HG02610 (cell line): Measurements from ENCODE around the gene SMG6.
A peak's percentile ranks its signal among the peaks of the same experiment; 100 is the strongest.

Experiments
- ATAC-seq: cut with Tn5 transposase; IDR thresholded peaks from one replicate; pipeline ENCODE4 v1.9.1; 2021; ENCODE audit warnings: mild to moderate bottlenecking, moderate library complexity; ENCODE audit not compliant: unreplicated experiment

Gene SMG6

DNA sequence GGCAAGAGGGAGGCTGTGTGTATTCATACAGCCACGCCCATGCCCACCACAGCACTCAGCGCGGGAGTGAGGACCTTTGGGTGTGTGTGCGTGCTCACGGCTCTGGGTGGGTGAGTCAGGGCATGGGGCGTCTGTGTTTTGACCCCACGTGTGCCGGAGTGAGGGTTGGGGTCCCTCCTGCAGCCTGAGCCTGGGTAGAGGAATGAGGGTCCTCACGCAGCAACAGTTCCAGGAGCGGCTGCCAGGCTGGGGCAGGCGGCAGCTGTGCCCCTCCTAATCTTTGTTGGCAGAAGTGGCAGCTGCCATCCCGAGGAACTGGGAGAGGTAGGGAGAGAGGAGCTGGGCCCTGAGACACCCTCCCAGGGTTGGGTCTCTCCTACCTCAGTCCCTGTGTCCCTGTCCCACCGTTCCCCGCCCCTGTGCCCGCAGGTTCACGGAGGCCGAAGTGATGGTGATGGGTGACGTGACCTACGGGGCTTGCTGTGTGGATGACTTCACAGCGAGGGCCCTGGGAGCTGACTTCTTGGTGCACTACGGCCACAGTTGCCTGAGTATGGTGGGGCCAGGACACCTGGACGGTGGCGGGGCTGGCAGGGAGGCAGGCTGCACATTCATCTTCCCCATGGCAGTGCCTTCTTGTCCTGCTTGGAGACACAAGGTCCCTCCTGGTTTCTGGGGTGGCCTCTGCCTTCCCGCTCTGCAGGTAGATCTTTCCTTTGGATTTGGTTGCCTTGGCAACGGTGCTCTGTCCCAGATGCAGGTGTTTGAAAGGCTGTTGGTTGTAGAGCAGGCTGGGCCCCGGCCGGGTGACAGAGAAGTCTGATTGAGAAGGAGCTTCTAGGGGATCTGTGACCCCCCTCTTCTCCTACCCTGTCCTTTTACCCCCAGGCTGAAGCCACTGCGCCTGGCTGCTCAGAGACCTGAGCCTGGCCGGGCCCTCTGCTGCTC, 267.8 kb downstream of the SMG6 start:
- ATAC-seq = no peak

DNA sequence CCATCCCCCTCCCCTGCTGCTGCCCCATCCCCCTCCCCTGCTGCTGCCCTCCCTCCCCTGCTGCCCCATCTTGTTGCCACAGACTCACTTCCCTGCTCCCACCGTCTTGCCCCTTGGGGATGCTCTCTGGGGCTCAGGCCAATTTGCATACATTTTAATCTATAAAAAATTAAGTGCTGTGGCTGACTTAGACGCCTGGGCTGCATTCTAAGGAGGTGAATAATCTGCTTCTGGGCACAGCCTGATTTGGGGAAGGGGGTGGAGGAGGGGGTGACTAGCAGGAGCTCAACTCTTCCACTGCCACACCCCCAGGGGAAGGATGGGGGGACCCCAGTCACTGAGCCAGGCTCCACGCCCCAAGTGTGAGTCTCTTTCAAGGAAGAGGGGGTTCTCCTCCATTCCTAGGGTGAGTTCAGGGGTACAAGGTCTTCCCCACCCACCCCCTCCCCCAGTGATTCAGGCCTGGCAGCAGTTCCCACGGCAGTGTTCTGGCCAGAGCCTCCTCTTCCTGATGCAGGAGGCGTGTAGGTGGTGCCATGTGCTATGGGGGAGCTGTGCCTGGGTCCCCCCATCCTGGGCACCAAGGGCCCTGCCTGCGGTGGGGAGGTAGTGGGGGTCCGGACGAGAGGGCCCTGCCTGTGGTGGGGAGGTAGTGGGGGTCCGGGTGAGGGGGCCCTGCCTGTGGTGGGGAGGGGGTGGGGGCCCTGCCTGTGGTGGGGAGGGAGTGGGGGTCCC, 268.6 kb downstream of the SMG6 start:
- ATAC-seq = no peak

DNA sequence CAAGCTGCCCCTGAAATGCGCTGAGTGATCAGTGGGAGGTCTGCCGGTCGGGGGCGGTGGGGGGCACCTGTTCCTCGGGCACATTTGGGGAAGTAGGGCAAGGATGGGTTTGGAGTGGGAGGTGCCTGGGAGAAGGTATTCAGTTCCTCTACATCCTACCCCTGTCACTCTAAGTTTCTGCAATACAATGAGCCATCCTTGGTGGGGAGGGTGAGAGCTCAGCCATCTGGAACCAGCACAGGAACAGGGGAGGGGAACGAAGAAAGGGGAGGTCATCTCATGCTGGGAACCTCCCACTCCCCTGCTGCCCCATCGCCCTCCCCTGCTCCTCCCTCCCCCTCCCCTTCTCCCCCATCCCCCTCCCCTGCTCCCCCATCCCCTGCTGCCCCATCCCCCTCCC, 269.4 kb downstream of the SMG6 start:
- no peak for ATAC-seq

DNA sequence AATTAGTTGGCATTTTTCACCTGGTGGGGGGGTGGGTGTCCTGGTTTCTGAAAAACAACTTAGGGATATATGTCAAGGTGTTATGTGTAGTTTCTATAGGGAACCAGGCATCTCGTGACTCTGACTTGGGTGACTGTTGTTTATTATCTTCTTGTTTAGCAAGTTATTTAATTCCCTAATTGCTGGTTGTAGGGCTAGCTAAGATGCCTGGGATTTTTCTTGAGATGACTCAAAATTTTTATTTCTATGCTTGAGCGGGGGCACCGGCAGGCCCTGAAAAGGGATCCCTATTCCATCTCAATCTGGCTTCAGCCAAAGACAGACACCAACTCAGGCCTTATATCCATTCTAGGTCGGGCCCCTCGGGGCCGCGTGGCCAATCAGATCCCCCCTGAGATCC, 270.4 kb downstream of the SMG6 start:
- no peak for ATAC-seq

DNA sequence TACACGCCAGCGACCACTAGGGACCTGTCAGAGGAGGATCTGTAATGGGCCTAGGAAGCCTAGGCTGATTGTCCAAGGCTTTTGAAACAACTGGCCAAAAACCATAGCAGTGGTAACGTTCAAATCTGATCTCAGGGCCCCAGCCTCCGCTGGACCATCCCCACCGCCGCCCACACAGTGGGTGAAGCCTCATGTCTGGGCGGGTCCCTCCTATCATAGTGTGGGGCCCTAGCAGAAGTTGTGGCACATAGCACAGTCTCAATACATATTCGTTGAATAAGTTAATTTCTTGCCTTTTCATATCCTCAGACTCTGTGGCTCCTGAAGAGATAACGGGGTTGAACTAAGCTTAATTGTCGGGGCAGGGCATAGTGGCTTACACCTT, 272.8 kb downstream of the SMG6 start:
- no peak for ATAC-seq

DNA sequence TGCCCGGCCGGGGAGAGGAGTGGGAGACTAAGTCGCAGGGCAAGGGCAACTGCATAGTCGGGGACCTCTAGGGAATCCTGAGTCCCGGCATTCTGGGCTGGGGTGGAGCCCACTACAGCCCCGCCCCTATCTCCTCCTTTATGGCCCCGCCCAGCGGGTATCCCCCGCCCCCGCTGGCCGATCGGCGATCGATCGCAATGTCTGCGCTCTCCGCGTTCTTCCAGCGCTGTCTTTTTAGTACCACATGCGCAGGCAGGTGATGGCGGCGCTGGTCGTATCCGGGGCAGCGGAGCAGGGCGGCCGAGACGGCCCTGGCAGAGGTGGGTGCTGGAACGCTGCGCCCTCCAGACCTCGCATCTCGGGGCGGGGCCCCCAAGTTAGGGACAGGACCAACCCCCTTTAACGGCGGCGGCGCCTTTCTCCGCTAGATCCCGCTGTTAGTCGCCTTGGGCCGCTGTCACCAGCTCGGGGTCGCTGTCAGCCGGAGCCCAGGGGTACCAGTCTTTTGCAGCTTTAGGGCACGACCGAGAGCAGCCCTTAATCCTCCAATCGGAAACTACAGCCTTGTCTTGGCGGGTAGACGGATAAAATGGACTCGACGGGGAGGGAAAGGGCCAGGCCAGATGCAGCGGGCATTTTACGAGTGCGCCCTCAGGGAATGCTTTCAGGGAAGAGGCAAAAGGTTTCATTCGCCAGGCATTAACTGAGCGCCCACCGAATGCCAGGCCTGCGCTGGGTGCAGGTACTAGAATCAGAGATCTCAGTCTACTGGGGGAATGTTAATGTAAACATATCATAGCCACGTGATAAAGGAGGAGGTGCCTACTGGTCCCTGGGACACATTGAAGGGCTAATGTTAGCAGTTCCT, 273.4 kb downstream of the SMG6 start, which contains the start of gene DPH1:
Gene DPH1 (plus strand): TSS at position 243 of the 868 bp plus-strand sequence. CDS start 17 bp downstream, at position 260.
- peak; percentile 80 for ATAC-seq

DNA sequence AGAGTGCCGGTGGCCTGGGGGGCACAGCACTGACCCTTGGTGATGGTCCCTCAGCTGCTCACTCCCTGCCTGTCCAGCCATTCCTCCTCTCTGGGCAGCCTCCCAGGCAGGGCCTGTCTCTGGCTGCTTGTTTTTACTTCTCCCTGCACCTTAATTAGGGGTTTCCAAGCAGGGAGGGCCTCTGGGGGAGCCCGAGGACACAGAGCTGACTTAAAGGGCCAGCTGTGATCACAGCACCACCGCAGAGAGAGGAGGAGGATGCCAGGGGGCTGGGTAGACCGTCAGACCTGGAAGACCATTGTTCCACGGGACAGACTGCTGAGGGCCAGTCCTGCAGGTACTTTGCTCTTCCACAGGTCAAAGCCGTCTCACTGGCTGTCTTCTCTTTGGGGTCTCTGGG, 274.8 kb downstream of the SMG6 start:
- no peak for ATAC-seq

DNA sequence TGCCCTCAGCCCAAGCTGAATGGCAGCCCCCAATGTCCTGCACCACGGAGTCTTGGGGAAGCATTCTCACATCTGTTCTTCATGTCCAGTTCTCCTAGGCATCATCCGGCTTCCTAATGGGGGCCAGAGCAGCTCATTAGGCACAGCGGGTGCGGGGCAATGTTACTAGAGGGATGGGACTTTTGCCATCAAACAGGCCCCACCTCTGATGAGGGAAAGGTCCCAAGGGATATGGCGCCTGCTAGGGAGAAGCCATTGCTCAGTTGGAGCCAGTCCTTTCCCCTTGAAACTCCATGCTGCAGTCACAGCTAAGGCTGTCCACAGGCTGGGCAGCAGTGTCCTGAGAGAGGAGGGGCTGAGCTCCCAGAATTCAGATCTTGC, 275.4 kb downstream of the SMG6 start:
- no peak for ATAC-seq

DNA sequence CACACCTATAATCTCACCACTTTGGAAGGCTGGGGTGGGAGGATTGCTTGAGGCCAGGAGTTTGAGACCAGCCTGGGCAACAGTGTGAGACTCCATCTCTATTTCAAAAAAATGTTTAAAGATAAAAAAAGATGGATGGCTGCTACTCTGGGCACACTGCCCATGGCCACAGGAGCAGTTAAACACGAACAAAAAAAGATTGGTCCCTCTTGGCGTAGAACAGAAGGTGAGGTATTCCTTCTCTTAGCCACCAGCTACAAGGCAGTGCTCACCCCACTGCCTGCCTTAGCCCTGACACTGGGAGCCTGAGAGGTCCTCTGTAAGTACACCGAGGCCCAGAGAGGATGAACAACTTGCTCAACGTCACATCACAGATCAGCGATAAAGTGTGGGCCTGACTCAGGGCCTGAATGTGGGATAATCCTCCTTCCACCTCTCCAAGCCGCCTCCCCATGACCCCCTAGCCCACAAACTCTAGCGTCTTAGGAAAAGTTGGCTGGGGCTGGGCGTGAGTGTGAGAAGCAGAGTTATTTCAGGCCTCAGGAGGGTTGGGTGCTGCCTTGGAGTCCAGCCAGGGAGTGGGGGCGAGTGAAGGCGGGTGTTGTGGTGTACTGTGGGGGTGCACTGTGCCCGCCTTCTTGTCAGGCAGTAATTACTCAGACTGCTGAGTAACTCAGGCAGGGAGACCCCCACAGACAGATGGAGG, 275.9 kb downstream of the SMG6 start:
- no peak for ATAC-seq

DNA sequence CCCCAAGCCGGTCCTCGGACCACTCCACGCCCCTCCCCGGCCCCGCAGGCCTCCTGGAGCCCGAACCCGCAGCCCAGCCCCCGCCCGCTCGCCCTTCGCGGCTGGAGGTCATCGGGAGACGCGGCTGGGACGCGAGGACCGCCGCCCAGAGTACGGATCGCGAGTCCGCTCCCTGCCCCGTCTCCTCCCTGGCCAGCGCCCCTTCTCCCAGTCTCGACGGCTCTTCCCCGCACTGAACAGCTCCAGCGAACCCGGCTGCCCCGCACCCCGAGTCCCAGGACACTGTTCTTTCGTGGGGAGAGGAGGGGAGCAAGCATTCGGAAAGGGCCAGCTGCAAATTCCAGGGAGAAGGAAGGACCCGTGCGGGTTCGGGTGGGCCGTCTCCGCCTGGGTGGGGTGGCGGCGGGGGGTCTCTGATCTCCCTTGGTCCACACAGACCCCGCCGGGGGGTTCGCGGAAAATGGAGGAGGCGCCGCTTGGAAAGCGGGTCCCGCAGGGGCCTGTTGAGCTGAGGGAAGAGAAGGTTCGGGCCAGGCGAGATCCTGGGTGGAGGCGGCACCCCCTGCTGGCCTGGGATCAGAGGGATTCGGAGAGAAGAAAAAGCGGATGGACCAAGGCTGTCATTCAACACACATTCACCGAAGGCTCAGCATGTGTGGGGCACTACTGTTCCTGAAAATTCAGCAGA, 277.8 kb downstream of the SMG6 start:
- no peak for ATAC-seq

DNA sequence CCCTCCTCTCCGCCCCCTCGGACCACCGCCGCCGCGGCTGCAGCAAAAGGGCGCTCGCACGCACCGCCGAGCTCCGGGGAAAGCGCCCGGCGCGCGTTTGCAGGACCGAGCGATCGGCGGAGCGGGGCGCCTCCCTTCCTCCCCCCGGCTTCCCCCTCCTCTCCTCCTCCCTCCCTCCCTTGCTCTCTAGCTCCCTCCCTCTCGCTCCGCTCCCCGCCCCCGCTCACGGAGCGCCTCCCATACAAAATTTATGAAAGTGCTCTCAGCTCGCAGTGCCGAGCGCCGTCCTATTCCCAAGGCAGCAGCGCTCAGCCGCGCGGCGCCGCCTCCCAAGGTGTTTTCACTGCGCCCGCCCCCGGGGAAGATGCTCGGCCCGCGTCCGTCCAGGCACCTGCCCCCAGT, 278.4 kb downstream of the SMG6 start, which contains the start of gene RTN4RL1:
Gene RTN4RL1 (minus strand): TSS at position 115 of the 402 bp plus-strand sequence. CDS start 469 bp downstream, outside the sequence.
- no peak for ATAC-seq

DNA sequence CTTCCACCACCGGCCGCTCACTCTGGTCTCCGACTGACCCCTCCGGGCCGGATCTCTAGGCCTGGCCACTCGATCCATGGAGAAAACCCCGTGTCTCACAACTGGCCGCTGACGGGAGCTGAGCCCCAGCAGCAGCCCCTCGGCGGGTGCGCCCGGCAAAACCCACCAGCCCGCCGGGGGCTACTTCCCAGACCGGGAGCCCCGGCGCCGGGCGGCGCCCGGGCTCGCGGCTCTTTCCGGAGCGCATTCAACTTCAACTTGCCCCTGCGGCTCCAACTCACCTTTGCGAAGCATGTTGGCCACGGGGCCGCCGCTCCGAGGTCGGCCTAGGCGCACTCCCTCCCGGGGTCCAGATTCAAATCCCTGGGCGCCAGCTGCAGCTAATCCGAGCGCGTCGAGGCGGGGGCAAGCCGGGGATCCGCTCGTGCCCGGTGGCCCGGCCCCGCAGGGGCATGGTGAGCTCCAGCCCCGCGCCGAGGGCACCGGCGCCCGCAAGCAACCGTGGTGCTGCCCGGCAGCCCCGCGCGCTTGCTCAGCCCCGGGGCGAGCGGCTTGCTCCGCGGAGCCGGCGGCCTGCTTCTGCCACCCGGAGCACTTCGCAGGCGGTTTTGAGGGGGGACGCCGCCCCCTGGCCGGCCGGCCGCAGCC, 278.9 kb downstream of the SMG6 start:
- ATAC-seq = no peak

DNA sequence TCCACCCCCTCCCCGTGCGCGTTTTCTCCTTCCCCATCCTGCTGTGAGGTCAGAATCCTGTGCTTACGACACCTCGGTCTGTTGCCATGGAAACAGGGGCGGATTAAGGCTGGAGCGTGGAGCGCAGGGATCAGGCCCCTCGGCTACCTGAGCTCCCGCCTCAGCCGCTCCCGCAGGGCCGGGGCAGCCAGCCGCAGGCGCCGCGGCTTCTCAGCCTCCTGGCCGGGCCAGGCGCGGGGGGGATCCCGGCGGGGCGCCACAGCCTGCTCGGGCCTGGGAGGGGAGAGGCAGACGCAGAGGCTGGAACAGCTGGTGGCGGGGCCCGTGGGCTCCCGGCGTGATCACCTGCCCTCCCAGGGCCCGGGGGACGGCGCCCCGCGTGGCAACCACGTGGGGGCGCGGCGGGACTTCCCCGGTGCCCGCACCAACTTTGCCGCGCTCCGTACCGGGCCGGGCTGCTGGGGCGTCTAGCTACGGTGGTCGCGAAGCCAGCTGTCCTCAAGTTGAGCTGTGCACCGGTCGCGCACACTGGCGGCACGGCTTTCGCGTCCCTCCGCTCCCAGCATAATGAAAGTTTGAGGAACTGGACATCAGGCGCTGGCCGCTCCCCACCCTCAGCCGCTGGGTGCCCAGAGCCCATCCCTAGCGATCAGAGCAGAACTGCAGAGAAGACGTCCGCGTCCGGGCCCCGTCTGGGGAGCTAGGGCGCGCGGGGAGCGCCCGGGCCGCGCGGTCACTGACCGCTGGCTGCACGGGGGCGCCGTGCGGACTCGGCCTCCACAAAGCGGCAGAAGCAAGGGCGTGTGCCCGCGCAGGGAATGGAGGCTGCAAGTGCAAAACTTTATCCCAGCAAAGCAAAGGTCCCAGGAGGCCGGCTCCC, 279.7 kb downstream of the SMG6 start:
- no peak for ATAC-seq

DNA sequence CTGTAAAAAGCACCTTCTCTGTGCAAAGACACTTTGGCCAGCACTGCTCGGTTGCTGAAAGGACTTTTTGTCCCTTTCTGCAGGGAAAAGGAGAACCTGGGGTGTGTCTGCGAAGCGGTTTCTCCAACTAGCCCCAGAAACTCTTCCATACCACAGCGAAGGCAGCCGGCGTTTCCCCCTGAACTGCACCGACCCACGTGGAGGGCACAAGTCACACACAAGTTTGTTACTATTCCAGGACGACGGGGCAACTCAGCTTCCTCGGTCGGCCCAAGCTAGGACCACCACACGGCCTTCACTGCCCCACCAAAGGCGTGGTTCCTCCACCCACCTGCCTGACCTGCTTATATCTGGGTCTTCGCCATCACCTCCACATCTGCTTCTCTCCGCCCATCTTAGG, 280.3 kb downstream of the SMG6 start:
- ATAC-seq = no peak

DNA sequence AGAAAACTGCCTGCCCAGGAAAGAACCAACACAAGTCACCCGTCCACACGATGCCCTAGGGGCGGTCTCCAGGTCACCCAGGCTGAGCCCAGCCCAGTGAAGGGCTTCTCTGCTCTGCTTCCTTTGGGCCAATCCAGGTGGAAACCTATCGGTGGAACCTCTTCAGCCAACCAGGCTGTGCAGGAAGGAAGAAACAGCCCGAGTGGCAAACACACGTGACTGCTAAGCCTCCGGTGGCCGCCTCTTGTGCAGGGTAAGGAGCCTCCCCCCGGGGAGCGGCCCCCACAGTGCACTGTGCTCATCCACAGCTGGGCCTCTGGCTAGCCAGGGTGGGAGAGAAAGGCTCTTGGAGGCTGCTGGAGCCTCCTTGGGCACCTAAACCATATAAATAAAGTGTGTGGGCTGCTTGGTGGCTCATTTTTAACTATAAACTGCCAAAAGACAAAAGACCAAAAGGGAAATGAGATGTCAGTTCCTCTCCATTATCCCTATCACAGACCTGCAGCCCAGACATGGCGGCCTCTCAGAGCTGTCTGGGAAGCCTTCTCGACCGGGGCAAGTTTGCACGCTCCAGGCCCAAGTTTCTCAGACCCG, 280.8 kb downstream of the SMG6 start:
- no peak for ATAC-seq

DNA sequence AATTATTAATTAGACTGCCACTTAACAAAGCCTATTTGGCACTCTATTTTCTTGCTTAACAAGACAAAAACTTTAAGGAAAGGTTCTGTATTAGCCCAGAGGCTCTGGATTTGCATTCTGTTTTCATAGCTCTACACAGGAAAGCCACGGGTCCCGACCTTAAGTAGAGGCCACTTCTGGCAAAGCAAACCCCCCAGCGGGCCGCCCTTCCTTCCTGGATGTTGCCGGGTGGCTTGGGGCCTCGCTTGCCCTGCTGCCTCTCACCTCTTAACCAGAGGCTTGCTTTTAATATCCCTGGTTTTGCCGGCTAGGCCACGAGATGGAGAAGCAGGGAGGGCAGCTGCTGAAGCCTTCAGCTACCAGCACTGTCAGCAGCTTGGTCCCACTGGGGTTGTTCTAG, 282.9 kb downstream of the SMG6 start:
- no peak for ATAC-seq

DNA sequence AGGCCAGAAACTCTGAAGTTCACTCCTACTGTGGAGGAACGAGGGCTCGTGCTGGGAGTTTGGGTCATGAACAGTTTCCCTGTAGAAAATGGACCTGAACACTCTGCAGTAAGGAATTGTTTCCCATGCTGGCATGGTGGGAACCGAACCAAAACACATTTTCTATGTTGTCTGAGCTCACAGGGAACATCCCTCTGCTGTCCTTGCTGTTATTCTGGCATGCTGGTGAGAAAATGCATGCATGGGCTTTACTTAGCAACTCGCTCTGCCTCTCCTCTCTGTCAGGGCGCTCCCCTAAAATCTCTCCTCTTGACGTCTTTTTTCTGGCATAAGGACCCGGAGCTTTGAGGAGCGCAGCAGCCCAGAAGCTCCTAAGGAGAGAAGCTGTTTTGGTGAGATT, 283.9 kb downstream of the SMG6 start:
- no peak for ATAC-seq
